Cardiac fibroblast (primary cell): ENCODE data around the gene SEC31B.

ENCODE experiments used
- DNase-seq, 2 donors: peaks; one replicate each; pipeline versions ENCODE4 v3.0.0 to v3.0.0-alpha.2; 2010; ENCODE audit warnings: low read depth in 2 of 2
- H3K4me3 ChIP-seq, 2 donors: replicated peaks in 1 of 2; 1 replicate in 1 of 2; 2 replicates in 1 of 2; pipeline ENCODE4 v1.5.1; 2011; ENCODE audit warnings: low read depth in 2 of 2, low read length in 2 of 2, mild to moderate bottlenecking in 2 of 2, moderate library complexity in 1 of 2
- CTCF ChIP-seq: IDR thresholded peaks from one replicate; pipeline ENCODE4 v1.5.1; 2011; ENCODE audit warnings: low read depth, mild to moderate bottlenecking, low read length, inconsistent platforms

The SEC31B gene

GRCh38 chr10:100442548-100442947 is 77.1 kb downstream of the SEC31B start:
- no peak overlapping the region for H3K4me3 ChIP-seq
- TF ChIP-seq CTCF = no peak
- DNase-seq = no peak

GRCh38 chr10:100438674-100439315 is 80.9 kb downstream of the SEC31B start:
- no peak for TF ChIP-seq CTCF
- no peak for DNase-seq
- H3K4me3 ChIP-seq = no peak overlapping the region
